PFSK-1 (cell line): ENCODE data around the gene GDF7.

Source experiments
- FOXP2 ChIP-seq: optimal IDR thresholded peaks from 2 replicates; pipeline ENCODE3; 2011; ENCODE audit warnings: borderline replicate concordance, control low read depth, inconsistent platforms; ENCODE audit not compliant: insufficient read depth; ENCODE audit errors: extremely low read length, extremely low read depth
- POLR2AphosphoS5 ChIP-seq: IDR thresholded peaks from 2 replicates; pipeline ENCODE4 v1.6.1; 2012; ENCODE audit warnings: low read depth, mild to moderate bottlenecking, control low read depth, low read length, moderate library complexity
- SIN3A ChIP-seq: IDR thresholded peaks from 2 replicates; pipeline ENCODE4 v1.6.1; 2012; ENCODE audit warnings: mild to moderate bottlenecking, low read length, moderate library complexity, borderline replicate concordance; ENCODE audit not compliant: insufficient read depth
- TAF1 ChIP-seq: IDR thresholded peaks from 2 replicates; pipeline ENCODE4 v1.6.1; 2012; ENCODE audit warnings: low read length, control low read depth, borderline replicate concordance; ENCODE audit not compliant: insufficient read depth
- TF ChIP-seq, protein P1 (sequence below), 2 experiments: IDR thresholded peaks; 2 replicates each; pipeline versions ENCODE4 v1.6.1 to v1.8.0; 2011 to 2012; ENCODE audit warnings: low read depth in 2 of 2, low read length in 2 of 2, control low read depth in 1 of 2, inconsistent platforms in 1 of 2, mild to moderate bottlenecking in 1 of 2, moderate library complexity in 1 of 2; ENCODE audit not compliant: insufficient read depth in 1 of 2

GRCh38 chr2:20637147-20637546, 29.8 kb upstream of the GDF7 start:
- TF ChIP-seq SIN3A (no peak), POLR2AphosphoS5 (no peak), FOXP2 (no peak), TAF1 (no peak)
- TF ChIP-seq, protein P1, sequence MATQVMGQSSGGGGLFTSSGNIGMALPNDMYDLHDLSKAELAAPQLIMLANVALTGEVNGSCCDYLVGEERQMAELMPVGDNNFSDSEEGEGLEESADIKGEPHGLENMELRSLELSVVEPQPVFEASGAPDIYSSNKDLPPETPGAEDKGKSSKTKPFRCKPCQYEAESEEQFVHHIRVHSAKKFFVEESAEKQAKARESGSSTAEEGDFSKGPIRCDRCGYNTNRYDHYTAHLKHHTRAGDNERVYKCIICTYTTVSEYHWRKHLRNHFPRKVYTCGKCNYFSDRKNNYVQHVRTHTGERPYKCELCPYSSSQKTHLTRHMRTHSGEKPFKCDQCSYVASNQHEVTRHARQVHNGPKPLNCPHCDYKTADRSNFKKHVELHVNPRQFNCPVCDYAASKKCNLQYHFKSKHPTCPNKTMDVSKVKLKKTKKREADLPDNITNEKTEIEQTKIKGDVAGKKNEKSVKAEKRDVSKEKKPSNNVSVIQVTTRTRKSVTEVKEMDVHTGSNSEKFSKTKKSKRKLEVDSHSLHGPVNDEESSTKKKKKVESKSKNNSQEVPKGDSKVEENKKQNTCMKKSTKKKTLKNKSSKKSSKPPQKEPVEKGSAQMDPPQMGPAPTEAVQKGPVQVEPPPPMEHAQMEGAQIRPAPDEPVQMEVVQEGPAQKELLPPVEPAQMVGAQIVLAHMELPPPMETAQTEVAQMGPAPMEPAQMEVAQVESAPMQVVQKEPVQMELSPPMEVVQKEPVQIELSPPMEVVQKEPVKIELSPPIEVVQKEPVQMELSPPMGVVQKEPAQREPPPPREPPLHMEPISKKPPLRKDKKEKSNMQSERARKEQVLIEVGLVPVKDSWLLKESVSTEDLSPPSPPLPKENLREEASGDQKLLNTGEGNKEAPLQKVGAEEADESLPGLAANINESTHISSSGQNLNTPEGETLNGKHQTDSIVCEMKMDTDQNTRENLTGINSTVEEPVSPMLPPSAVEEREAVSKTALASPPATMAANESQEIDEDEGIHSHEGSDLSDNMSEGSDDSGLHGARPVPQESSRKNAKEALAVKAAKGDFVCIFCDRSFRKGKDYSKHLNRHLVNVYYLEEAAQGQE (IDR thresholded peaks at IDR 0.05; ENCODE audit: insufficient read depth in 1 of 2, low read depth in 2 of 2, low read length in 2 of 2): no peak
